Mesodermal cell (in vitro differentiated cells): ENCODE data around the gene PSMC6.
"Not testable (repeated sequence)": the region's sequence is repeated elsewhere in the genome, so short reads cannot be mapped to it uniquely, and the experiment has no call there.

Experiments
- H3K27ac ChIP-seq: 2 replicates; pipeline ENCODE4 v1.7.0; 2013; ENCODE audit warnings: mild to moderate bottlenecking, low read depth, low read length, moderate library complexity; ENCODE audit not compliant: severe bottlenecking
- H3K36me3 ChIP-seq: 2 replicates; pipeline ENCODE4 v1.7.1; 2013; ENCODE audit warnings: mild to moderate bottlenecking, low read length, moderate library complexity; ENCODE audit not compliant: control insufficient read depth, insufficient read depth
- H3K4me1 ChIP-seq: one replicate; pipeline ENCODE4 v1.7.1; 2013; ENCODE audit warnings: mild to moderate bottlenecking, low read length; ENCODE audit not compliant: insufficient read depth, control insufficient read depth, poor library complexity, severe bottlenecking
- H3K4me3 ChIP-seq: 2 replicates; pipeline ENCODE4 v1.7.0; 2013; ENCODE audit warnings: low read length, control low read depth, mild to moderate bottlenecking; ENCODE audit not compliant: insufficient read depth, poor library complexity, severe bottlenecking; ENCODE audit errors: extremely low read depth
- H3K9me3 ChIP-seq: 2 replicates; pipeline ENCODE4 v1.7.1; 2013; ENCODE audit warnings: mild to moderate bottlenecking, low read length, moderate library complexity; ENCODE audit not compliant: control insufficient read depth
- WGBS, 2 experiments: methylation state at CpG; one replicate each; pipeline ENCODE4 v1.1.5; 2013; ENCODE audit warnings: missing lambda C conversion rate in 2 of 2; ENCODE audit not compliant: insufficient coverage in 2 of 2; 5-methylcytosine and 5-hydroxymethylcytosine counted together

PSMC6 gene

GRCh38 chr14:52723514-52724359 is 16.7 kb downstream of the PSMC6 start:
- Histone ChIP-seq H3K9me3 (no peaks in the 10 kb centered on the region), H3K4me3 (no peak overlapping the region), H3K36me3 (peaks cover 83% of the 10 kb centered on the region), H3K4me1 (no peaks in the 10 kb centered on the region), H3K27ac (no peak overlapping the region)
- 100% methylated on average over 3 of the region's 4 CpGs for WGBS, 2 experiments

DNA sequence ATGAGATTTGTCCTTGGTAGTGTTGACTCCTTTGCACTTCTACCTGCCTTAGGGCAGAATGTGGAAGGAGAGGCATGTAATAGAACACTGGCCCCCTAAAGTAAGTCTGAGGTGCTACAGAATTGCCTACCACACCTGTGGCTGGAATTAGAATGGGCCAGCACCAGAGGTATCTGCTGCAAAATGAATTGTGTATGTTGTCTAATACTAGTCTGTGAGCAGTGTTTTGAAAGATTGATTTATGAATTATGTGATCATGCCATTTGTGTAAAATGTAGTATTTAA is 17.3 kb downstream of the PSMC6 start:
- no peaks in the 10 kb centered on the region for H3K4me1 ChIP-seq
- H3K27ac ChIP-seq: no peak overlapping the region
- peaks cover 82% of the 10 kb centered on the region for H3K36me3 ChIP-seq
- H3K4me3 ChIP-seq: no peak overlapping the region
- no peaks in the 10 kb centered on the region for H3K9me3 ChIP-seq

GRCh38 chr14:52727509-52727908 is 20.5 kb downstream of the PSMC6 start:
- WGBS, 2 experiments: 91 to 100% methylated on average over 1 of the region's 2 CpGs
- not testable (repeated sequence) for H3K27ac ChIP-seq, H3K4me3 ChIP-seq, H3K9me3 ChIP-seq, H3K4me1 ChIP-seq
- peaks cover 68% of the 10 kb centered on the region for H3K36me3 ChIP-seq

DNA sequence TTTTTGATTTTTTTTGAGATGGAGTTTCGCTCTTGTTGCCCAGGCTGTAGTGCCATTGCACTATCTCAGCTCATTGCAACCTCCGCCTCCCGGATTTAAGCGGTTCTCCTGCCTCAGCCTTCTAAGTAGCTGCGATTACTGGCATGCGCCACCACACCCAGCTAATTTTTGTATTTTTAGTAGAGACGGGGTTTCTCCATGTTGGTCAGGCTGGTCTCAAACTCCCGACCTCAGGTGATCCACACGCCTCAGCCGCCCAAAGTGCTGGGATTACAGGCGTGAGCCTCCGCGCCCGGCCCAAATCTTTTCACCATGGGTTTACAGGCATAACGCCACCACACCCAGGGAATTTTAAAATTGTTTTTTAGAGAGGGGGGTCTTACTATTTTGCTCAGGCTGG is 22.0 kb downstream of the PSMC6 start:
- H3K36me3 ChIP-seq: peaks cover 67% of the 10 kb centered on the region
- H3K9me3 ChIP-seq, H3K27ac ChIP-seq, H3K4me3 ChIP-seq, H3K4me1 ChIP-seq: not testable (repeated sequence)
- WGBS, 2 experiments: 84 to 96% methylated on average over 5 to 10 of the region's 15 CpGs

DNA sequence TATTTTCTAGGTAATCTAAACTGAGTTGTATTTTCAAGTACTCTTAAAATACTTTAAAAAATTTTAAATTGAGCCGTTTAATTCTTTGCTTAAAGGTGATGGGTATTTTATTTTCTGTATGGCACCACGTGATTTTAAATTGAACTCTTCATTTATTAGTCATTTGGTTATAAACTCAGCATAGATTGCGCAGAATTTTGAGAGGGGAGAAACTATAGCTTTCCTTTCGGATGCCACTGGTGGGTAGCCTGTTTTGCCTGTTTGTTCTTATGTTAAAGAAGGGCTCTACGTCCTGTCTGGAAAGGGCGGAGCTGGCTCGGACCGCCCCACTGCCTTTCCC is 22.6 kb downstream of the PSMC6 start:
- Histone ChIP-seq H3K9me3 (no peaks in the 10 kb centered on the region), H3K36me3 (peaks cover 67% of the 10 kb centered on the region), H3K4me3 (no peak overlapping the region), H3K4me1 (peaks cover 2% of the 10 kb centered on the region), H3K27ac (peak overlapping the region; percentile 71)
- WGBS, 2 experiments: 0% methylated on average over 1 to 5 of the region's 8 CpGs

GRCh38 chr14:52729925-52730708 is 23.1 kb downstream of the PSMC6 start, which contains the start of gene STYX:
Gene STYX (plus strand): TSS chr14:52730166. CDS start chr14:52730475, 309 bp downstream.
- Histone ChIP-seq H3K4me3 (peak within 1 kb of the TSS; percentile 96), H3K36me3 (peaks cover 64% of the 10 kb centered on the region), H3K9me3 (no peaks in the 10 kb centered on the region), H3K27ac (peak within 1 kb of the TSS; percentile 85), H3K4me1 (peaks cover 3% of the 10 kb centered on the region)
- WGBS, 2 experiments: 0% methylated on average over 32 to 48 of the region's 72 CpGs

- 2 to 4% methylated on average over 7 to 11 of the region's 11 CpGs for WGBS, 2 experiments
- Histone ChIP-seq H3K9me3 (no peaks in the 10 kb centered on the region), H3K4me1 (peaks cover 8% of the 10 kb centered on the region), H3K27ac (peak overlapping the region; percentile 85), H3K36me3 (peaks cover 58% of the 10 kb centered on the region), H3K4me3 (peak overlapping the region; percentile 96)
These were observed 23.7 kb downstream of the PSMC6 start for GRCh38 chr14:52730709-52731111.

- Histone ChIP-seq H3K4me1 (peaks cover 12% of the 10 kb centered on the region), H3K4me3 (no peak overlapping the region), H3K27ac (no peak overlapping the region), H3K36me3 (peaks cover 42% of the 10 kb centered on the region), H3K9me3 (no peaks in the 10 kb centered on the region)
- 94 to 100% methylated on average over 2 to 7 of the region's 9 CpGs for WGBS, 2 experiments
These were observed 26.8 kb downstream of the PSMC6 start for GRCh38 chr14:52733824-52734223.

- no peaks in the 10 kb centered on the region for H3K9me3 ChIP-seq
These were observed 29.0 kb downstream of the PSMC6 start for GRCh38 chr14:52735921-52736489.

GRCh38 chr14:52738409-52738808 is 31.4 kb downstream of the PSMC6 start:
- Histone ChIP-seq H3K4me3 (no peak overlapping the region), H3K27ac (no peak overlapping the region), H3K9me3 (no peaks in the 10 kb centered on the region), H3K4me1 (peaks cover 10% of the 10 kb centered on the region), H3K36me3 (peaks cover 24% of the 10 kb centered on the region)

More at GRCh38 chr14:52735921-52736489, 29.0 kb downstream of the PSMC6 start:
- 41 to 60% methylated on average over 1 of the region's 1 CpG for WGBS, 2 experiments
- no peak overlapping the region for H3K27ac ChIP-seq
- peaks cover 12% of the 10 kb centered on the region for H3K4me1 ChIP-seq
- H3K4me3 ChIP-seq: no peak overlapping the region
- H3K36me3 ChIP-seq: peaks cover 43% of the 10 kb centered on the region

DNA sequence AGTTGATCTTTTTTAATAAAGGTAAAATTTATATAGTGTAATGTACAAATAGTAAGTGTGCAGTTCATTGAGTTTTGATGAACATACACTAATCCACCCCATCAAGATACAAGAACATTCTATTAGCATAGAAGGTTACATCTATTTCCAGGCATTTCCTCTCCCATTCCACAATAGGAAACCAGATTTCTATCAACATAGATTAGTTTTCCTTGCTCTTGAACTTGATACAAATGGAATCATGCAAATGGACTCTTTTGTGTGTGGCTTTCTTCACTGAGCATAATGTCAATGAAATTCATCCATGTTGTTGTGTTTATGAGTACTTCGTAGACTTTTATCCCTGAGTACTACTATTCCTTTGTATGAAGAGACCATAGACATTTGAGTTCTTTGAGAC is 33.8 kb downstream of the PSMC6 start:
- WGBS, 2 experiments: no CpG with 5 or more reads among the region's 1 CpG
- H3K36me3 ChIP-seq: peaks cover 11% of the 10 kb centered on the region
- no peak overlapping the region for H3K27ac ChIP-seq
- no peak overlapping the region for H3K4me3 ChIP-seq
- peaks cover 4% of the 10 kb centered on the region for H3K4me1 ChIP-seq
- no peaks in the 10 kb centered on the region for H3K9me3 ChIP-seq
